Naive thymus-derived CD4-positive, alpha-beta T cell (primary cell): Measurements from ENCODE around the gene WDR31. TPM values are rescaled to one million over a fixed set of nuclear protein-coding genes. Genes with fewer than 3 reads are reported as not detected.

Experiments
- ATAC-seq: fragments of 150-1000 bp; cut with Tn5 transposase; 2 replicates; pipeline ENCODE4 v1.10.0; 2021; ENCODE audit warnings: mild to moderate bottlenecking, moderate library complexity
- CTCF ChIA-PET: fragments of 350-600 bp; sonication (Branson Sonifier 250); formaldehyde crosslinking; loops from one replicate; lab custom pipeline; 2021; ENCODE audit warnings: antibody characterized with exemption; lab: Charles Lee
- POLR2A ChIA-PET: fragments of 350-600 bp; sonication (Branson Sonifier 250); formaldehyde crosslinking; loops from one replicate; lab custom pipeline; 2021; ENCODE audit warnings: antibody characterized with exemption, inconsistent platforms; lab: Charles Lee
- DNase-seq, 9 donors: peaks; one replicate each; pipeline versions ENCODE4 v3.0.0 to v3.0.0-alpha.2; 2020 to 2022; ENCODE audit warnings: mixed read lengths in 1 of 9
- H3K27ac ChIP-seq: one replicate; pipeline ENCODE4 v1.7.0; 2013; ENCODE audit warnings: mild to moderate bottlenecking, low read depth, low read length, moderate library complexity
- H3K27me3 ChIP-seq, 2 donors: one replicate each; pipeline ENCODE4 v1.7.0; 2013; ENCODE audit warnings: low read length in 2 of 2, mild to moderate bottlenecking in 2 of 2, moderate library complexity in 2 of 2; ENCODE audit not compliant: control insufficient read depth in 2 of 2, insufficient read depth in 2 of 2
- H3K36me3 ChIP-seq, 3 experiments: 1 replicate in 2 of 3; 2 replicates in 1 of 3; pipeline ENCODE4 v1.7.0; 2013; ENCODE audit warnings: low read length in 3 of 3, mild to moderate bottlenecking in 3 of 3, moderate library complexity in 1 of 3; ENCODE audit not compliant: insufficient read depth in 3 of 3, control insufficient read depth in 2 of 3
- H3K4me1 ChIP-seq, 2 donors: one replicate each; pipeline ENCODE4 v1.7.0; 2013; ENCODE audit warnings: low read length in 2 of 2, mild to moderate bottlenecking in 2 of 2, moderate library complexity in 1 of 2; ENCODE audit not compliant: control insufficient read depth in 2 of 2, insufficient read depth in 2 of 2
- H3K4me3 ChIP-seq: 2 replicates; pipeline ENCODE4 v1.7.0; 2013; ENCODE audit warnings: mild to moderate bottlenecking, low read length
- H3K9me3 ChIP-seq, 3 experiments: 1 replicate in 2 of 3; 2 replicates in 1 of 3; pipeline ENCODE4 v1.7.0; 2013; ENCODE audit warnings: low read length in 3 of 3; ENCODE audit not compliant: control insufficient read depth in 2 of 3
- H3K27ac Mint-ChIP-seq, 9 donors: one replicate each; pipeline ENCODE4 v1.8.0; 2020 to 2022; ENCODE audit warnings: mixed read lengths in 9 of 9, mild to moderate bottlenecking in 8 of 9, moderate library complexity in 5 of 9, inconsistent platforms in 2 of 9
- H3K27me3 Mint-ChIP-seq, 5 donors: one replicate each; pipeline ENCODE4 v1.8.0; 2021 to 2022; ENCODE audit warnings: mixed read lengths in 5 of 5, mild to moderate bottlenecking in 1 of 5
- H3K36me3 Mint-ChIP-seq, 5 donors: one replicate each; pipeline ENCODE4 v1.8.0; 2020 to 2022; ENCODE audit warnings: mixed read lengths in 5 of 5, mild to moderate bottlenecking in 3 of 5, inconsistent platforms in 1 of 5
- H3K4me1 Mint-ChIP-seq, 7 donors: one replicate each; pipeline ENCODE4 v1.8.0; 2020 to 2022; ENCODE audit warnings: mixed read lengths in 7 of 7, mild to moderate bottlenecking in 3 of 7, inconsistent platforms in 1 of 7
- H3K4me3 Mint-ChIP-seq, 10 donors: one replicate each; pipeline ENCODE4 v1.8.0; 2020 to 2022; ENCODE audit warnings: mild to moderate bottlenecking in 10 of 10, mixed read lengths in 10 of 10, moderate library complexity in 6 of 10, inconsistent platforms in 2 of 10
- H3K9me3 Mint-ChIP-seq, 11 donors: one replicate each; pipeline ENCODE4 v1.8.0; 2020 to 2022; ENCODE audit warnings: mixed read lengths in 11 of 11, mild to moderate bottlenecking in 4 of 11, inconsistent platforms in 1 of 11, moderate library complexity in 1 of 11
- intact Hi-C, 2 donors: fragments of 100-400 bp; cut with micrococcal nuclease; formaldehyde crosslinking; loops; one replicate each; pipeline ENCODE4 v1.15.1; 2023
- polyA plus RNA-seq, 2 donors: library from polyadenylated mRNA; unstranded; fragments of 300-500 nt; fragmentation: Illumina TruSeq; gene quantifications; one replicate each; pipeline ENCODE4 v1.2.3, GENCODE V29; 2021
- total RNA-seq, 6 experiments: library from RNA in 5 of 6; stranded (reverse) in 5 of 6; gene quantifications; 1 replicate in 5 of 6; 2 replicates in 1 of 6; pipeline ENCODE4 v1.2.3 and lab custom pipeline; 2021 to 2026

Gene WDR31
- total and polyA plus RNA-seq, 7 experiments from 2014 or later: 0.27 to 1.7 (median 1.0) TPM

- peaks cover 0 to 11% (median 6%) of the 10 kb centered on the region in 5 donors for H3K27me3 Mint-ChIP-seq
- POLR2A ChIA-PET: no interaction called here
- intact Hi-C loops: loop anchor here in 1 of 2 donors (5.0 kb wide), 1 partner anchor 276 kb away; no protein-coding TSS in a partner anchor
These were observed 33.5 kb downstream of the WDR31 start for GRCh38 chr9:113306566-113306965.

GRCh38 chr9:113302792-113303418 lies 37.2 kb downstream of the WDR31 start, which contains the start of gene RNF183:
TSS of gene RNF183 (minus strand) at chr9:113303376. CDS start at chr9:113298184, 5,192 bp downstream.
- H3K36me3 Mint-ChIP-seq: no peaks in the 10 kb centered on the region
- no peak within 1 kb of the TSS for H3K4me3 Mint-ChIP-seq
- peak within 1 kb of the TSS in 1 of 9 donors; percentile 15 for H3K27ac Mint-ChIP-seq
- H3K27me3 Mint-ChIP-seq: peaks cover 0 to 24% (median 6%) of the 10 kb centered on the region in 5 donors
- ChIA-PET POLR2A (no interaction called here), CTCF (interaction anchor here (0.5 kb wide), 1 partner anchor 37 kb away, joined by 4 read pairs; the partner anchor contains the start of gene WDR31)
- peaks cover 0 to 11% (median 2%) of the 10 kb centered on the region in 7 donors for H3K4me1 Mint-ChIP-seq
- Histone ChIP-seq H3K4me1 (no peaks in the 10 kb centered on the region), H3K27ac (no peak within 1 kb of the TSS), H3K36me3 (no peaks in the 10 kb centered on the region), H3K9me3 (no peaks in the 10 kb centered on the region), H3K4me3 (no peak within 1 kb of the TSS), H3K27me3 (no peaks in the 10 kb centered on the region)
- no peak for ATAC-seq
- H3K9me3 Mint-ChIP-seq: no peaks in the 10 kb centered on the region
- no peak for DNase-seq
- intact Hi-C loops: no loop called here

More at GRCh38 chr9:113306566-113306965, 33.5 kb downstream of the WDR31 start:
- Histone ChIP-seq H3K36me3 (no peaks in the 10 kb centered on the region), H3K9me3 (no peaks in the 10 kb centered on the region), H3K4me3 (no peak overlapping the region), H3K27me3 (no peaks in the 10 kb centered on the region), H3K4me1 (no peaks in the 10 kb centered on the region), H3K27ac (no peak overlapping the region)
- ATAC-seq: no peak
- H3K4me3 Mint-ChIP-seq: no peak overlapping the region
- DNase-seq: no peak
- H3K36me3 Mint-ChIP-seq: no peaks in the 10 kb centered on the region
- no peaks in the 10 kb centered on the region for H3K4me1 Mint-ChIP-seq
- no peak overlapping the region for H3K27ac Mint-ChIP-seq
- CTCF ChIA-PET: no interaction called here
- no peaks in the 10 kb centered on the region for H3K9me3 Mint-ChIP-seq

- H3K4me1 Mint-ChIP-seq: peaks cover 0 to 11% (median 4%) of the 10 kb centered on the region in 7 donors
- Histone ChIP-seq H3K36me3 (no peaks in the 10 kb centered on the region), H3K27ac (no peak overlapping the region), H3K27me3 (no peaks in the 10 kb centered on the region), H3K9me3 (no peaks in the 10 kb centered on the region), H3K4me3 (no peak overlapping the region), H3K4me1 (no peaks in the 10 kb centered on the region)
- intact Hi-C loops: no loop called here
- H3K36me3 Mint-ChIP-seq: no peaks in the 10 kb centered on the region
- CTCF ChIA-PET: no interaction called here
- H3K27ac Mint-ChIP-seq: no peak overlapping the region
- H3K27me3 Mint-ChIP-seq: peaks cover 0 to 24% (median 6%) of the 10 kb centered on the region in 5 donors
- ATAC-seq: no peak
- no peak overlapping the region for H3K4me3 Mint-ChIP-seq
- no peaks in the 10 kb centered on the region for H3K9me3 Mint-ChIP-seq
- POLR2A ChIA-PET: no interaction called here
- DNase-seq: no peak
These were observed 38.5 kb downstream of the WDR31 start for GRCh38 chr9:113301548-113301947.

- Histone ChIP-seq H3K9me3 (no peaks in the 10 kb centered on the region), H3K4me3 (no peak overlapping the region), H3K27ac (no peak overlapping the region), H3K27me3 (no peaks in the 10 kb centered on the region), H3K4me1 (no peaks in the 10 kb centered on the region), H3K36me3 (no peaks in the 10 kb centered on the region)
- no peaks in the 10 kb centered on the region for H3K36me3 Mint-ChIP-seq
- peak; percentile 42 for ATAC-seq
- H3K27ac Mint-ChIP-seq: no peak overlapping the region
- H3K27me3 Mint-ChIP-seq: peaks cover 0 to 19% (median 6%) of the 10 kb centered on the region in 5 donors
- no peaks in the 10 kb centered on the region for H3K9me3 Mint-ChIP-seq
- ChIA-PET POLR2A (no interaction called here), CTCF (no interaction called here)
- H3K4me3 Mint-ChIP-seq: no peak overlapping the region
- intact Hi-C loops: no loop called here
- no peak for DNase-seq
- peaks cover 0 to 11% (median 4%) of the 10 kb centered on the region in 7 donors for H3K4me1 Mint-ChIP-seq
These were observed 40.2 kb downstream of the WDR31 start for GRCh38 chr9:113299800-113300292.

GRCh38 chr9:113298924-113299770 lies 40.9 kb downstream of the WDR31 start:
- no peaks in the 10 kb centered on the region for H3K4me1 ChIP-seq
- Mint-ChIP-seq H3K4me1 (peaks cover 0 to 11% (median 4%) of the 10 kb centered on the region in 7 donors), H3K27me3 (peaks cover 0 to 19% (median 6%) of the 10 kb centered on the region in 5 donors), H3K27ac (no peak overlapping the region), H3K9me3 (no peaks in the 10 kb centered on the region), H3K4me3 (no peak overlapping the region), H3K36me3 (no peaks in the 10 kb centered on the region)
- intact Hi-C loops: no loop called here
- CTCF ChIA-PET: interaction anchor here (0.6 kb wide), 1 partner anchor 95 kb away, joined by 3 read pairs; no protein-coding TSS in a partner anchor
- no peaks in the 10 kb centered on the region for H3K9me3 ChIP-seq
- H3K27ac ChIP-seq: no peak overlapping the region
- no peaks in the 10 kb centered on the region for H3K36me3 ChIP-seq
- no peak for DNase-seq
- POLR2A ChIA-PET: no interaction called here
- no peak for ATAC-seq
- H3K27me3 ChIP-seq: no peaks in the 10 kb centered on the region
- no peak overlapping the region for H3K4me3 ChIP-seq

- Mint-ChIP-seq H3K27me3 (peaks cover 0 to 19% (median 5%) of the 10 kb centered on the region in 5 donors), H3K4me1 (peaks cover 0 to 11% (median 4%) of the 10 kb centered on the region in 7 donors), H3K4me3 (no peak overlapping the region), H3K36me3 (no peaks in the 10 kb centered on the region), H3K9me3 (no peaks in the 10 kb centered on the region), H3K27ac (no peak overlapping the region)
- intact Hi-C loops: no loop called here
- Histone ChIP-seq H3K4me3 (no peak overlapping the region), H3K27ac (no peak overlapping the region), H3K4me1 (no peaks in the 10 kb centered on the region), H3K36me3 (peaks cover 0 to 3% (median 0%) of the 10 kb centered on the region in 3 experiments), H3K27me3 (no peaks in the 10 kb centered on the region), H3K9me3 (no peaks in the 10 kb centered on the region)
- CTCF ChIA-PET: interaction anchor here (0.6 kb wide), 1 partner anchor 96 kb away, joined by 3 read pairs; no protein-coding TSS in a partner anchor
- ATAC-seq (no peak), DNase-seq (no peak)
- POLR2A ChIA-PET: no interaction called here
These were observed 41.8 kb downstream of the WDR31 start for GRCh38 chr9:113298311-113298710.
